ENCODE measurements around the gene LBR. TPM values are rescaled to one million over a fixed set of nuclear protein-coding genes. Genes with fewer than 3 reads are reported as not detected.

The LBR gene
- total and polyA plus RNA-seq, 2 experiments from 2014 or later = 50.6 to 91.3 TPM

DNA sequence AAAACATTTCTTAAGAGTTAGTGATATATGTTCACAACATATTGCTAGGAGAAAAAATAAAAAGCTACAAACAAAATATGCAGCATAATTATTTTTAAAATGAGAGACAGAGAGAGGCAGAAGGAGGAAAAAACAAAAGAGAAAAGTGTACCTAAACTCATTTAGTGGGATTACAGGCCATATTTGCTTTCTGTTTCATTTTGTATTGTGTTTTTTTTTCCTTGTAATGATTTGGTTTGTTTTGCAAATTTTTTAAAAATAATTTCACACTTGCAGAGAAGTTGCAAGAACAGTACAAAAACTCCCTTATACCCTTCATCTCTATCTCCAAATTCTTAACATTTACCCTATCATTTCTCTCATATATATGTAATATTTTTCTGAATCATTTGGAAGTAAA is 65.0 kb downstream of the LBR start:
- H3K36me3 Mint-ChIP-seq (ENCODE audit: low read depth) = no peaks in the 10 kb centered on the region
- no peaks in the 10 kb centered on the region for H3F3A ChIP-seq (replicated peaks; ENCODE audit: low read depth)
- H3K36me3 ChIP-seq (ENCODE audit: insufficient read depth) = no peaks in the 10 kb centered on the region
- no peaks in the 10 kb centered on the region for H3K9me3 Mint-ChIP-seq
- no peak for DNase-seq (ENCODE audit: low spot score)
- no peak overlapping the region for H3K27ac ChIP-seq (ENCODE audit: low read depth)
- no peaks in the 10 kb centered on the region for H3K9me2 ChIP-seq (ENCODE audit: insufficient read depth)
- H3K79me2 ChIP-seq (replicated peaks; ENCODE audit: insufficient read depth) = no peaks in the 10 kb centered on the region
- H3K4me3 Mint-ChIP-seq = no peak overlapping the region
- no peaks in the 10 kb centered on the region for H3K4me1 Mint-ChIP-seq
- H3K4me1 ChIP-seq (ENCODE audit: insufficient read depth) = no peaks in the 10 kb centered on the region
- no peak overlapping the region for H3K27ac Mint-ChIP-seq
- no peak overlapping the region for H3K4me3 ChIP-seq
- H3K27me3 Mint-ChIP-seq (ENCODE audit: insufficient read depth, low read depth, poor library complexity) = peaks cover 13% of the 10 kb centered on the region
- H4K20me1 ChIP-seq (replicated peaks; ENCODE audit: insufficient read depth) = no peaks in the 10 kb centered on the region
- no peak for ATAC-seq
- H3K4me2 ChIP-seq = no peak overlapping the region
- H2AFZ ChIP-seq = no peak overlapping the region
- H3K27me3 ChIP-seq (ENCODE audit: insufficient read depth) = peaks cover 37% of the 10 kb centered on the region
- TF ChIP-seq, protein P1, sequence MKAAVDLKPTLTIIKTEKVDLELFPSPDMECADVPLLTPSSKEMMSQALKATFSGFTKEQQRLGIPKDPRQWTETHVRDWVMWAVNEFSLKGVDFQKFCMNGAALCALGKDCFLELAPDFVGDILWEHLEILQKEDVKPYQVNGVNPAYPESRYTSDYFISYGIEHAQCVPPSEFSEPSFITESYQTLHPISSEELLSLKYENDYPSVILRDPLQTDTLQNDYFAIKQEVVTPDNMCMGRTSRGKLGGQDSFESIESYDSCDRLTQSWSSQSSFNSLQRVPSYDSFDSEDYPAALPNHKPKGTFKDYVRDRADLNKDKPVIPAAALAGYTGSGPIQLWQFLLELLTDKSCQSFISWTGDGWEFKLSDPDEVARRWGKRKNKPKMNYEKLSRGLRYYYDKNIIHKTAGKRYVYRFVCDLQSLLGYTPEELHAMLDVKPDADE (IDR thresholded peaks at IDR 0.05) = no peak
- TF ChIP-seq, protein P2, sequence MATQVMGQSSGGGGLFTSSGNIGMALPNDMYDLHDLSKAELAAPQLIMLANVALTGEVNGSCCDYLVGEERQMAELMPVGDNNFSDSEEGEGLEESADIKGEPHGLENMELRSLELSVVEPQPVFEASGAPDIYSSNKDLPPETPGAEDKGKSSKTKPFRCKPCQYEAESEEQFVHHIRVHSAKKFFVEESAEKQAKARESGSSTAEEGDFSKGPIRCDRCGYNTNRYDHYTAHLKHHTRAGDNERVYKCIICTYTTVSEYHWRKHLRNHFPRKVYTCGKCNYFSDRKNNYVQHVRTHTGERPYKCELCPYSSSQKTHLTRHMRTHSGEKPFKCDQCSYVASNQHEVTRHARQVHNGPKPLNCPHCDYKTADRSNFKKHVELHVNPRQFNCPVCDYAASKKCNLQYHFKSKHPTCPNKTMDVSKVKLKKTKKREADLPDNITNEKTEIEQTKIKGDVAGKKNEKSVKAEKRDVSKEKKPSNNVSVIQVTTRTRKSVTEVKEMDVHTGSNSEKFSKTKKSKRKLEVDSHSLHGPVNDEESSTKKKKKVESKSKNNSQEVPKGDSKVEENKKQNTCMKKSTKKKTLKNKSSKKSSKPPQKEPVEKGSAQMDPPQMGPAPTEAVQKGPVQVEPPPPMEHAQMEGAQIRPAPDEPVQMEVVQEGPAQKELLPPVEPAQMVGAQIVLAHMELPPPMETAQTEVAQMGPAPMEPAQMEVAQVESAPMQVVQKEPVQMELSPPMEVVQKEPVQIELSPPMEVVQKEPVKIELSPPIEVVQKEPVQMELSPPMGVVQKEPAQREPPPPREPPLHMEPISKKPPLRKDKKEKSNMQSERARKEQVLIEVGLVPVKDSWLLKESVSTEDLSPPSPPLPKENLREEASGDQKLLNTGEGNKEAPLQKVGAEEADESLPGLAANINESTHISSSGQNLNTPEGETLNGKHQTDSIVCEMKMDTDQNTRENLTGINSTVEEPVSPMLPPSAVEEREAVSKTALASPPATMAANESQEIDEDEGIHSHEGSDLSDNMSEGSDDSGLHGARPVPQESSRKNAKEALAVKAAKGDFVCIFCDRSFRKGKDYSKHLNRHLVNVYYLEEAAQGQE (IDR thresholded peaks at IDR 0.05; ENCODE audit: unreplicated experiment) = no peak
- TF ChIP-seq, protein P3, sequence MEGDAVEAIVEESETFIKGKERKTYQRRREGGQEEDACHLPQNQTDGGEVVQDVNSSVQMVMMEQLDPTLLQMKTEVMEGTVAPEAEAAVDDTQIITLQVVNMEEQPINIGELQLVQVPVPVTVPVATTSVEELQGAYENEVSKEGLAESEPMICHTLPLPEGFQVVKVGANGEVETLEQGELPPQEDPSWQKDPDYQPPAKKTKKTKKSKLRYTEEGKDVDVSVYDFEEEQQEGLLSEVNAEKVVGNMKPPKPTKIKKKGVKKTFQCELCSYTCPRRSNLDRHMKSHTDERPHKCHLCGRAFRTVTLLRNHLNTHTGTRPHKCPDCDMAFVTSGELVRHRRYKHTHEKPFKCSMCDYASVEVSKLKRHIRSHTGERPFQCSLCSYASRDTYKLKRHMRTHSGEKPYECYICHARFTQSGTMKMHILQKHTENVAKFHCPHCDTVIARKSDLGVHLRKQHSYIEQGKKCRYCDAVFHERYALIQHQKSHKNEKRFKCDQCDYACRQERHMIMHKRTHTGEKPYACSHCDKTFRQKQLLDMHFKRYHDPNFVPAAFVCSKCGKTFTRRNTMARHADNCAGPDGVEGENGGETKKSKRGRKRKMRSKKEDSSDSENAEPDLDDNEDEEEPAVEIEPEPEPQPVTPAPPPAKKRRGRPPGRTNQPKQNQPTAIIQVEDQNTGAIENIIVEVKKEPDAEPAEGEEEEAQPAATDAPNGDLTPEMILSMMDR (conservative IDR thresholded peaks at IDR 0.05; ENCODE audit: low read depth in 2 of 2) = no peak
- TF ChIP-seq JUNB (IDR thresholded peaks at IDR 0.05; ENCODE audit: unreplicated experiment) (no peak), ZNF331 (CRISPR knock-in tag; IDR thresholded peaks at IDR 0.05; ENCODE audit: low read depth) (no peak), STAT1 (IDR thresholded peaks at IDR 0.05; ENCODE audit: unreplicated experiment) (no peak), CREB1 (CRISPR knock-in tag; IDR thresholded peaks at IDR 0.05; ENCODE audit: low read depth) (no peak), EZH2phosphoT487 (IDR thresholded peaks at IDR 0.05; ENCODE audit: unreplicated experiment) (no peak), EZH2 (IDR thresholded peaks at IDR 0.05; ENCODE audit: low read depth, unreplicated experiment) (no peak), ZNF114 (CRISPR knock-in tag; IDR thresholded peaks at IDR 0.05) (no peak), NANOG (IDR thresholded peaks at IDR 0.05; ENCODE audit: borderline replicate concordance) (no peak), POLR2AphosphoS5 (IDR thresholded peaks at IDR 0.05; ENCODE audit: low read depth) (no peak)
- TF ChIP-seq, protein P4, sequence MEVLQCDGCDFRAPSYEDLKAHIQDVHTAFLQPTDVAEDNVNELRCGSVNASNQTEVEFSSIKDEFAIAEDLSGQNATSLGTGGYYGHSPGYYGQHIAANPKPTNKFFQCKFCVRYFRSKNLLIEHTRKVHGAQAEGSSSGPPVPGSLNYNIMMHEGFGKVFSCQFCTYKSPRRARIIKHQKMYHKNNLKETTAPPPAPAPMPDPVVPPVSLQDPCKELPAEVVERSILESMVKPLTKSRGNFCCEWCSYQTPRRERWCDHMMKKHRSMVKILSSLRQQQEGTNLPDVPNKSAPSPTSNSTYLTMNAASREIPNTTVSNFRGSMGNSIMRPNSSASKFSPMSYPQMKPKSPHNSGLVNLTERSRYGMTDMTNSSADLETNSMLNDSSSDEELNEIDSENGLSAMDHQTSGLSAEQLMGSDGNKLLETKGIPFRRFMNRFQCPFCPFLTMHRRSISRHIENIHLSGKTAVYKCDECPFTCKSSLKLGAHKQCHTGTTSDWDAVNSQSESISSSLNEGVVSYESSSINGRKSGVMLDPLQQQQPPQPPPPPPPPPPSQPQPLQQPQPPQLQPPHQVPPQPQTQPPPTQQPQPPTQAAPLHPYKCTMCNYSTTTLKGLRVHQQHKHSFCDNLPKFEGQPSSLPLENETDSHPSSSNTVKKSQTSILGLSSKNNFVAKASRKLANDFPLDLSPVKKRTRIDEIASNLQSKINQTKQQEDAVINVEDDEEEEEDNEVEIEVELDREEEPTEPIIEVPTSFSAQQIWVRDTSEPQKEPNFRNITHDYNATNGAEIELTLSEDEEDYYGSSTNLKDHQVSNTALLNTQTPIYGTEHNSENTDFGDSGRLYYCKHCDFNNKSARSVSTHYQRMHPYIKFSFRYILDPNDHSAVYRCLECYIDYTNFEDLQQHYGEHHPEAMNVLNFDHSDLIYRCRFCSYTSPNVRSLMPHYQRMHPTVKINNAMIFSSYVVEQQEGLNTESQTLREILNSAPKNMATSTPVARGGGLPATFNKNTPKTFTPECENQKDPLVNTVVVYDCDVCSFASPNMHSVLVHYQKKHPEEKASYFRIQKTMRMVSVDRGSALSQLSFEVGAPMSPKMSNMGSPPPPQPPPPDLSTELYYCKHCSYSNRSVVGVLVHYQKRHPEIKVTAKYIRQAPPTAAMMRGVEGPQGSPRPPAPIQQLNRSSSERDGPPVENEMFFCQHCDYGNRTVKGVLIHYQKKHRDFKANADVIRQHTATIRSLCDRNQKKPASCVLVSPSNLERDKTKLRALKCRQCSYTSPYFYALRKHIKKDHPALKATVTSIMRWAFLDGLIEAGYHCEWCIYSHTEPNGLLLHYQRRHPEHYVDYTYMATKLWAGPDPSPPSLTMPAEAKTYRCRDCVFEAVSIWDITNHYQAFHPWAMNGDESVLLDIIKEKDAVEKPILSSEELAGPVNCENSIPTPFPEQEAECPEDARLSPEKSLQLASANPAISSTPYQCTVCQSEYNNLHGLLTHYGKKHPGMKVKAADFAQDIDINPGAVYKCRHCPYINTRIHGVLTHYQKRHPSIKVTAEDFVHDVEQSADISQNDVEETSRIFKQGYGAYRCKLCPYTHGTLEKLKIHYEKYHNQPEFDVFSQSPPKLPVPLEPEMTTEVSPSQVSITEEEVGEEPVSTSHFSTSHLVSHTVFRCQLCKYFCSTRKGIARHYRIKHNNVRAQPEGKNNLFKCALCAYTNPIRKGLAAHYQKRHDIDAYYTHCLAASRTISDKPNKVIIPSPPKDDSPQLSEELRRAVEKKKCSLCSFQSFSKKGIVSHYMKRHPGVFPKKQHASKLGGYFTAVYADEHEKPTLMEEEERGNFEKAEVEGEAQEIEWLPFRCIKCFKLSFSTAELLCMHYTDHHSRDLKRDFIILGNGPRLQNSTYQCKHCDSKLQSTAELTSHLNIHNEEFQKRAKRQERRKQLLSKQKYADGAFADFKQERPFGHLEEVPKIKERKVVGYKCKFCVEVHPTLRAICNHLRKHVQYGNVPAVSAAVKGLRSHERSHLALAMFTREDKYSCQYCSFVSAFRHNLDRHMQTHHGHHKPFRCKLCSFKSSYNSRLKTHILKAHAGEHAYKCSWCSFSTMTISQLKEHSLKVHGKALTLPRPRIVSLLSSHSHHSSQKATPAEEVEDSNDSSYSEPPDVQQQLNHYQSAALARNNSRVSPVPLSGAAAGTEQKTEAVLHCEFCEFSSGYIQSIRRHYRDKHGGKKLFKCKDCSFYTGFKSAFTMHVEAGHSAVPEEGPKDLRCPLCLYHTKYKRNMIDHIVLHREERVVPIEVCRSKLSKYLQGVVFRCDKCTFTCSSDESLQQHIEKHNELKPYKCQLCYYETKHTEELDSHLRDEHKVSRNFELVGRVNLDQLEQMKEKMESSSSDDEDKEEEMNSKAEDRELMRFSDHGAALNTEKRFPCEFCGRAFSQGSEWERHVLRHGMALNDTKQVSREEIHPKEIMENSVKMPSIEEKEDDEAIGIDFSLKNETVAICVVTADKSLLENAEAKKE (CRISPR knock-in tag; IDR thresholded peaks at IDR 0.05) = no peak

Measured in GM23338 (cell line).